HL-60 (cell line): Measurements from ENCODE around the gene JCHAIN.

Experiments used
- CTCF ChIP-seq: IDR thresholded peaks from one replicate; pipeline ENCODE4 v1.5.1; 2011; ENCODE audit warnings: low read length, control low read depth, inconsistent platforms; ENCODE audit not compliant: insufficient read depth
- SPI1 ChIP-seq: IDR thresholded peaks from 2 replicates; pipeline ENCODE4 v1.6.1; 2012; ENCODE audit warnings: low read depth, mild to moderate bottlenecking, borderline replicate concordance

DNA sequence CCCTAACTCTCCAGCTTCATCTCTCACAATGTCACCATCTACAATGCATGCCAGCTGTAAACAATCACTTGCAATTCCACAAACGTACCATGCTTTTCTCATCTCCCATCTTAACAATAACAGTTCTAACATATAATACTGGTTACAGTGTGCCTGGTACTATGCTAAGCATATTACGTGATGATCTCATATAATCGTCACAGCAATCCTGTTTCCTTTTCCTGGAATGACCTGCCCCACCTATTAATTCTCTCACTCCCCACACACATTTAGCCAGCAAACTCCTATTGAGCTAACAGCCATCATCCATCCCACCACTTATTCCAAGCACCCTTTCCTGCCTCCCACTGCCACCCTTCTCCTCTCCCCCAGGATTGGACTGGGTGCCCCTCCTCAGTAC, 7.9 kb downstream of the JCHAIN start:
- TF ChIP-seq CTCF, result no peak
- TF ChIP-seq SPI1, result no peak
